HEK293 (cell line): ENCODE results near the gene CPT1C.

ENCODE experiments used
- BCL11B ChIP-seq: fragments of 450-650 bp; formaldehyde crosslinking; IDR thresholded peaks from 2 replicates; pipeline ENCODE4 v1.5.1; 2016; ENCODE audit warnings: low read depth, missing biosample characterization, missing genetic modification characterization
- KLF8 ChIP-seq: fragments of 450-650 bp; formaldehyde crosslinking; IDR thresholded peaks from 2 replicates; pipeline ENCODE4 v1.5.1; 2016; ENCODE audit warnings: missing biosample characterization, missing genetic modification characterization
- OVOL3 ChIP-seq: fragments of 450-650 bp; formaldehyde crosslinking; IDR thresholded peaks from 2 replicates; pipeline ENCODE4 v1.5.1; 2016; ENCODE audit warnings: missing biosample characterization, missing genetic modification characterization
- PBX3 ChIP-seq: sonication (generic); formaldehyde crosslinking; IDR thresholded peaks from 2 replicates; pipeline ENCODE4 v1.8.1; 2022; ENCODE audit warnings: mild to moderate bottlenecking, moderate library complexity, missing genetic modification reagents
- PRDM4 ChIP-seq: fragments of 450-650 bp; formaldehyde crosslinking; IDR thresholded peaks from 2 replicates; pipeline ENCODE4 v1.5.1; 2017; ENCODE audit warnings: missing biosample characterization, missing genetic modification characterization
- PRDM6 ChIP-seq: fragments of 450-650 bp; formaldehyde crosslinking; IDR thresholded peaks from 2 replicates; pipeline ENCODE4 v1.5.1; 2017; ENCODE audit warnings: missing biosample characterization, missing genetic modification characterization
- REPIN1 ChIP-seq: fragments of 450-650 bp; formaldehyde crosslinking; IDR thresholded peaks from 2 replicates; pipeline ENCODE4 v1.5.1; 2017; ENCODE audit warnings: missing biosample characterization, missing genetic modification characterization, low read depth
- SCRT1 ChIP-seq: fragments of 450-650 bp; formaldehyde crosslinking; IDR thresholded peaks from 2 replicates; pipeline ENCODE4 v1.5.1; 2016; ENCODE audit warnings: missing biosample characterization, missing genetic modification characterization, borderline replicate concordance
- SP2 ChIP-seq: fragments of 450-650 bp; formaldehyde crosslinking; IDR thresholded peaks from 2 replicates; pipeline ENCODE4 v1.5.1; 2016; ENCODE audit warnings: missing biosample characterization, missing genetic modification characterization
- SP3 ChIP-seq: fragments of 450-650 bp; formaldehyde crosslinking; IDR thresholded peaks from 2 replicates; pipeline ENCODE4 v1.5.1; 2016; ENCODE audit warnings: missing biosample characterization, missing genetic modification characterization
- SP7 ChIP-seq: fragments of 450-650 bp; formaldehyde crosslinking; IDR thresholded peaks from 2 replicates; pipeline ENCODE4 v1.5.1; 2016; ENCODE audit warnings: missing biosample characterization, missing genetic modification characterization
- WT1 ChIP-seq: fragments of 450-650 bp; formaldehyde crosslinking; IDR thresholded peaks from 2 replicates; pipeline ENCODE4 v1.5.1; 2016; ENCODE audit warnings: missing biosample characterization, missing genetic modification characterization
- YY1 ChIP-seq: fragments of 450-650 bp; formaldehyde crosslinking; IDR thresholded peaks from 2 replicates; pipeline ENCODE4 v1.5.1; 2018; ENCODE audit warnings: missing biosample characterization, missing genetic modification characterization
- ZBTB11 ChIP-seq: fragments of 450-650 bp; formaldehyde crosslinking; conservative IDR thresholded peaks from 2 replicates; pipeline ENCODE4 v1.5.1; 2016; ENCODE audit warnings: low read depth, missing biosample characterization, missing genetic modification characterization
- ZBTB6 ChIP-seq: fragments of 450-650 bp; formaldehyde crosslinking; IDR thresholded peaks from 2 replicates; pipeline ENCODE4 v1.5.1; 2017; ENCODE audit warnings: missing biosample characterization, missing genetic modification characterization
- ZFP37 ChIP-seq: fragments of 450-650 bp; formaldehyde crosslinking; IDR thresholded peaks from 2 replicates; pipeline ENCODE4 v1.5.1; 2016; ENCODE audit warnings: missing biosample characterization, missing genetic modification characterization
- ZNF121 ChIP-seq: fragments of 450-650 bp; formaldehyde crosslinking; IDR thresholded peaks from 2 replicates; pipeline ENCODE4 v1.5.1; 2016; ENCODE audit warnings: missing biosample characterization, missing genetic modification characterization
- ZNF169 ChIP-seq: fragments of 450-650 bp; formaldehyde crosslinking; IDR thresholded peaks from 2 replicates; pipeline ENCODE4 v1.5.1; 2016; ENCODE audit warnings: missing biosample characterization, missing genetic modification characterization
- ZNF19 ChIP-seq: fragments of 450-650 bp; formaldehyde crosslinking; IDR thresholded peaks from 2 replicates; pipeline ENCODE4; 2016; ENCODE audit warnings: missing biosample characterization, missing genetic modification characterization, low read depth
- ZNF2 ChIP-seq: fragments of 450-650 bp; formaldehyde crosslinking; IDR thresholded peaks from 2 replicates; pipeline ENCODE4 v1.5.1; 2016; ENCODE audit warnings: missing biosample characterization, missing genetic modification characterization
- ZNF239 ChIP-seq: fragments of 450-650 bp; formaldehyde crosslinking; IDR thresholded peaks from 2 replicates; pipeline ENCODE4 v1.5.1; 2016; ENCODE audit warnings: missing biosample characterization, missing genetic modification characterization
- ZNF26 ChIP-seq: fragments of 450-650 bp; formaldehyde crosslinking; IDR thresholded peaks from 2 replicates; pipeline ENCODE4 v1.5.1; 2016; ENCODE audit warnings: missing biosample characterization, missing genetic modification characterization
- ZNF280C ChIP-seq: fragments of 450-650 bp; formaldehyde crosslinking; IDR thresholded peaks from 2 replicates; pipeline ENCODE4 v1.5.1; 2016; ENCODE audit warnings: missing biosample characterization, missing genetic modification characterization
- ZNF416 ChIP-seq: fragments of 450-650 bp; formaldehyde crosslinking; IDR thresholded peaks from 2 replicates; pipeline ENCODE4 v1.5.1; 2016; ENCODE audit warnings: missing biosample characterization, missing genetic modification characterization
- ZNF707 ChIP-seq: fragments of 450-650 bp; formaldehyde crosslinking; IDR thresholded peaks from 2 replicates; pipeline ENCODE4 v1.5.1; 2016; ENCODE audit warnings: missing biosample characterization, missing genetic modification characterization
- ZSCAN16 ChIP-seq: fragments of 450-650 bp; formaldehyde crosslinking; IDR thresholded peaks from 2 replicates; pipeline ENCODE4 v1.5.1; 2016; ENCODE audit warnings: missing biosample characterization, missing genetic modification characterization

Gene CPT1C

GRCh38 chr19:49664171-49665035 is 26.5 kb upstream of the CPT1C start (continued):
- TF ChIP-seq ZNF2 (no peak; the same call in 1 of the 2 replicates), SP3 (tag by site-specific recombination) (peak; percentile 85), ZFP37 (tag by site-specific recombination) (no peak), ZSCAN16 (tag by site-specific recombination) (no peak), KLF8 (tag by site-specific recombination) (peak; percentile 87), OVOL3 (0 out of 2 replicates have a peak, but pooled peaks have one; percentile 19), PRDM4 (tag by site-specific recombination) (no peak), ZNF707 (tag by site-specific recombination) (no peak), ZBTB6 (no peak), REPIN1 (tag by site-specific recombination) (no peak), ZNF121 (peak; percentile 86), ZNF26 (tag by site-specific recombination) (no peak), WT1 (tag by site-specific recombination) (0 out of 2 replicates have a peak, but pooled peaks have one; percentile 25), ZNF169 (no peak), ZNF280C (tag by site-specific recombination) (no peak), ZNF19 (no peak), YY1 (tag by site-specific recombination) (no peak), SP7 (tag by site-specific recombination) (peak; percentile 50; the same call in 1 of the 2 replicates), ZNF239 (tag by site-specific recombination) (no peak), ZBTB11 (tag by site-specific recombination) (peak; percentile 85), ZNF416 (tag by site-specific recombination) (no peak), BCL11B (tag by site-specific recombination) (no peak), SCRT1 (no peak), PBX3 (peak; percentile 81; the same call in 1 of the 2 replicates), SP2 (peak; percentile 88), PRDM6 (tag by site-specific recombination) (no peak)
